ENCODE measurements around the gene NIM1K.

DNA sequence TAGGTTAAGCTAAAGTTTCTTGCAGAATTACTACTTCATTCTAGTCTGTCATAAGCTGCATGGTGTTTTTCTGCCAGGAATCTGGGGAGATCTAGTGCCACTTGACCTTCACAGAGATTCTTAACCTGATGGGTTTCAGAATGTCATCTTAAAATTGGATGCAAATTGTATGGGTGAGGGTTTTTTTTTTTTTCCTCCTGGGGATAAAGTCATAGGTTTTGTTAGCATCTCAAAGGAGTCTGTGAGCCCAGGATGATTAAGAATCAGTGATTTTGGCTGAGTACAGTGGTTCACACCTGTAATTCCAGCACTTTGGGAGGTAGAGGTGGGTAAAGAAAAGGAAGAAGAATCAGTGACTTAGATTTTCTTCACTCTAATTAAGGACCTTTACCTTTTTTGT lies 51.2 kb downstream of the NIM1K start:
- TF ChIP-seq CBX2 (IDR thresholded peaks at IDR 0.05; ENCODE audit: low read depth, low read length): no peak
- no peak for TF ChIP-seq CBX2 (CRISPR knock-in tag; IDR thresholded peaks at IDR 0.05; ENCODE audit: low read depth)
- no peak for TF ChIP-seq TCF12 (IDR thresholded peaks at IDR 0.05)
- no peak for TF ChIP-seq TCF12 (CRISPR knock-in tag; IDR thresholded peaks at IDR 0.05)
- no peak for TF ChIP-seq PCBP2 (optimal IDR thresholded peaks at IDR 0.05; ENCODE audit: low read depth, low read length, poor library complexity, severe bottlenecking)
- TF ChIP-seq, protein P1, sequence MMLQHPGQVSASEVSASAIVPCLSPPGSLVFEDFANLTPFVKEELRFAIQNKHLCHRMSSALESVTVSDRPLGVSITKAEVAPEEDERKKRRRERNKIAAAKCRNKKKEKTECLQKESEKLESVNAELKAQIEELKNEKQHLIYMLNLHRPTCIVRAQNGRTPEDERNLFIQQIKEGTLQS (CRISPR knock-in tag; IDR thresholded peaks at IDR 0.05): no peak
- TF ChIP-seq DPF2 (CRISPR knock-in tag; IDR thresholded peaks at IDR 0.05; ENCODE audit: borderline replicate concordance, low read depth): no peak
- TF ChIP-seq ZNF10 (CRISPR knock-in tag; IDR thresholded peaks at IDR 0.05; ENCODE audit: borderline replicate concordance, low read depth): no peak
